Osteoblast (primary cell): ENCODE measurements around the gene ZNF14. TPM values are rescaled to one million over a fixed set of nuclear protein-coding genes. Genes with fewer than 3 reads are reported as not detected.

Source experiments
- DNase-seq: peaks from one replicate; pipeline ENCODE4 v3.0.0; 2011; ENCODE audit warnings: low spot score, mixed read lengths; ENCODE audit not compliant: insufficient read length; ENCODE audit errors: missing footprints
- H2AFZ ChIP-seq: 2 replicates; pipeline ENCODE4 v1.6.0; 2011; ENCODE audit warnings: mild to moderate bottlenecking, low read length
- H3K27ac ChIP-seq: 2 replicates; pipeline ENCODE4 v1.5.1; 2011; ENCODE audit warnings: mild to moderate bottlenecking, low read depth, low read length, moderate library complexity
- H3K27me3 ChIP-seq: 2 replicates; pipeline ENCODE4 v1.6.0; 2012; ENCODE audit warnings: mild to moderate bottlenecking, control low read depth, inconsistent platforms, low read length, moderate library complexity; ENCODE audit not compliant: insufficient read depth
- H3K36me3 ChIP-seq: 2 replicates; pipeline ENCODE4 v1.5.1; 2011; ENCODE audit warnings: mild to moderate bottlenecking, low read length, control low read depth, moderate library complexity; ENCODE audit not compliant: insufficient read depth
- H3K4me1 ChIP-seq: 2 replicates; pipeline ENCODE4 v1.5.1; 2011; ENCODE audit warnings: mild to moderate bottlenecking, low read length, control low read depth, moderate library complexity; ENCODE audit not compliant: insufficient read depth
- H3K4me2 ChIP-seq: 2 replicates; pipeline ENCODE4 v1.6.0; 2011; ENCODE audit warnings: mild to moderate bottlenecking, low read length; ENCODE audit not compliant: insufficient read depth
- H3K4me3 ChIP-seq: fragments of 200-600 bp; sonication (generic); 3 replicates; pipeline ENCODE4 v1.5.1; 2012; ENCODE audit warnings: mild to moderate bottlenecking, low read length, inconsistent platforms; ENCODE audit not compliant: insufficient read depth
- H3K79me2 ChIP-seq: 2 replicates; pipeline ENCODE4 v1.6.0; 2012; ENCODE audit warnings: mild to moderate bottlenecking, low read length, control low read depth, inconsistent platforms; ENCODE audit not compliant: insufficient read depth
- H3K9me3 ChIP-seq: 2 replicates; pipeline ENCODE4 v1.5.1; 2011; ENCODE audit warnings: low read depth, low read length, control low read depth
- H4K20me1 ChIP-seq: 2 replicates; pipeline ENCODE4 v1.6.0; 2012; ENCODE audit warnings: mild to moderate bottlenecking, low read length, control low read depth; ENCODE audit not compliant: insufficient read depth
- small RNA-seq: library from RNA; depleted of rRNA; stranded (forward); fragments of <200 nt; gene quantifications from one replicate; pipeline ENCODE3, GENCODE V24; 2012
- total RNA-seq: library from RNA; depleted of rRNA; stranded (reverse); fragments of >200 nt; gene quantifications from 2 replicates; pipeline ENCODE4 v1.2.3, GENCODE V29; 2012
- TF ChIP-seq, protein P1 (sequence below): IDR thresholded peaks from 2 replicates; pipeline ENCODE4 v1.5.1; 2011; ENCODE audit warnings: mild to moderate bottlenecking, low read depth, low read length, moderate library complexity; ENCODE audit errors: extremely low read depth

The ZNF14 gene
- total RNA-seq, 1 donor: 6.5 TPM

GRCh38 chr19:19662871-19663255, 70.0 kb downstream of the ZNF14 start:
- TF ChIP-seq, protein P1, sequence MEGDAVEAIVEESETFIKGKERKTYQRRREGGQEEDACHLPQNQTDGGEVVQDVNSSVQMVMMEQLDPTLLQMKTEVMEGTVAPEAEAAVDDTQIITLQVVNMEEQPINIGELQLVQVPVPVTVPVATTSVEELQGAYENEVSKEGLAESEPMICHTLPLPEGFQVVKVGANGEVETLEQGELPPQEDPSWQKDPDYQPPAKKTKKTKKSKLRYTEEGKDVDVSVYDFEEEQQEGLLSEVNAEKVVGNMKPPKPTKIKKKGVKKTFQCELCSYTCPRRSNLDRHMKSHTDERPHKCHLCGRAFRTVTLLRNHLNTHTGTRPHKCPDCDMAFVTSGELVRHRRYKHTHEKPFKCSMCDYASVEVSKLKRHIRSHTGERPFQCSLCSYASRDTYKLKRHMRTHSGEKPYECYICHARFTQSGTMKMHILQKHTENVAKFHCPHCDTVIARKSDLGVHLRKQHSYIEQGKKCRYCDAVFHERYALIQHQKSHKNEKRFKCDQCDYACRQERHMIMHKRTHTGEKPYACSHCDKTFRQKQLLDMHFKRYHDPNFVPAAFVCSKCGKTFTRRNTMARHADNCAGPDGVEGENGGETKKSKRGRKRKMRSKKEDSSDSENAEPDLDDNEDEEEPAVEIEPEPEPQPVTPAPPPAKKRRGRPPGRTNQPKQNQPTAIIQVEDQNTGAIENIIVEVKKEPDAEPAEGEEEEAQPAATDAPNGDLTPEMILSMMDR: no peak
- no peak for DNase-seq
- Histone ChIP-seq H3K79me2 (peaks cover 43% of the 10 kb centered on the region), H3K4me1 (peaks cover 12% of the 10 kb centered on the region), H3K36me3 (peaks cover 21% of the 10 kb centered on the region), H3K4me2 (peak overlapping the region; percentile 90), H4K20me1 (peaks cover 22% of the 10 kb centered on the region), H3K4me3 (peak overlapping the region; percentile 85), H2AFZ (peak overlapping the region; percentile 93), H3K9me3 (no peaks in the 10 kb centered on the region), H3K27me3 (no peaks in the 10 kb centered on the region), H3K27ac (peak overlapping the region; percentile 87)

DNA sequence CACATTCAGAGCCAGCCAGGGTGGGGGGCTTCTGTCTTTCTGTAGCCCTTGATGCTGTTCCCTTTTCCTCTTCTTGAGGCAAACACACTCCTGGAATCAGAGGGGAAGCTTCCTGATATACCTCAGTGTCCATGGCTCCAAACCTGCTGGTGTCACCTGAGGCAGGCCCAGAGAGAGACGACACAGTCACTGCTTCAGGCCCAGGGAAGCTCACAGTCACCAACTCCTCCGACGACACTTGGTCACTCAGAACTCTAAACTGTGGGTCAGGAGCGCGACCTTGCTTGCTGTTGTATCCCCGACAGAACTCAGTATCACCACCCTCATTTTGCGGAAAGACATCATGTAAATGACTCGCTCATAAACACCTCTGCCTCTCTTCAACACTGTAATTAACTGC, 70.6 kb downstream of the ZNF14 start:
- H3K4me2 ChIP-seq: peak overlapping the region; percentile 90
- H3K4me3 ChIP-seq: peak overlapping the region; percentile 85
- H3K9me3 ChIP-seq: no peaks in the 10 kb centered on the region
- H3K27ac ChIP-seq: peak overlapping the region; percentile 87
- H3K36me3 ChIP-seq: peaks cover 26% of the 10 kb centered on the region
- H3K79me2 ChIP-seq: peaks cover 43% of the 10 kb centered on the region
- peaks cover 22% of the 10 kb centered on the region for H4K20me1 ChIP-seq
- TF ChIP-seq, protein P1: no peak
- H3K4me1 ChIP-seq: peaks cover 12% of the 10 kb centered on the region
- H2AFZ ChIP-seq: no peak overlapping the region
- H3K27me3 ChIP-seq: no peaks in the 10 kb centered on the region
- DNase-seq: peak; percentile 38

- peaks cover 43% of the 10 kb centered on the region for H3K79me2 ChIP-seq
- no peak overlapping the region for H2AFZ ChIP-seq
- peaks cover 12% of the 10 kb centered on the region for H3K4me1 ChIP-seq
- peak overlapping the region; percentile 19 for H3K4me3 ChIP-seq
- no peaks in the 10 kb centered on the region for H3K27me3 ChIP-seq
- no peaks in the 10 kb centered on the region for H3K9me3 ChIP-seq
- peak; percentile 39 for DNase-seq
- peaks cover 22% of the 10 kb centered on the region for H4K20me1 ChIP-seq
- no peak overlapping the region for H3K27ac ChIP-seq
- TF ChIP-seq, protein P1: no peak
- H3K36me3 ChIP-seq: peaks cover 32% of the 10 kb centered on the region
- peak overlapping the region; percentile 90 for H3K4me2 ChIP-seq
Observed at GRCh38 chr19:19661675-19662251, 71.1 kb downstream of the ZNF14 start.

GRCh38 chr19:19661141-19661674, 71.7 kb downstream of the ZNF14 start:
- no peak overlapping the region for H3K27ac ChIP-seq
- no peaks in the 10 kb centered on the region for H3K9me3 ChIP-seq
- H3K27me3 ChIP-seq: no peaks in the 10 kb centered on the region
- H3K79me2 ChIP-seq: peaks cover 43% of the 10 kb centered on the region
- peaks cover 22% of the 10 kb centered on the region for H4K20me1 ChIP-seq
- peak overlapping the region; percentile 19 for H3K4me3 ChIP-seq
- peak overlapping the region; percentile 90 for H3K4me2 ChIP-seq
- TF ChIP-seq, protein P1: no peak
- peak; percentile 45 for DNase-seq
- no peak overlapping the region for H2AFZ ChIP-seq
- H3K36me3 ChIP-seq: peaks cover 35% of the 10 kb centered on the region
- H3K4me1 ChIP-seq: peaks cover 12% of the 10 kb centered on the region

Small RNA genes lying within 50 kb of the gene (small RNA-seq; reads per million reads assigned to genes)
- gene AC011458.2 (not detected), gene AC011477.5 (not detected)

Other genes with a start within 250 kb of the ZNF14 start
- gene TSSK6, start 217.6 kb downstream of the ZNF14 start, total RNA-seq: 2.7 and 4.3 TPM in 2 replicates
- 160 and 202 TPM in 2 replicates for gene NDUFA13, start 216.9 kb downstream of the ZNF14 start, total RNA-seq
- gene YJEFN3, start 204.2 kb downstream of the ZNF14 start, total RNA-seq: under 0.01 and 0.29 TPM in 2 replicates
- 0.72 and 0.88 TPM in 2 replicates for gene CILP2, start 194.8 kb downstream of the ZNF14 start, total RNA-seq
- 0.36 and 0.88 TPM in 2 replicates for gene PBX4, start 114.4 kb downstream of the ZNF14 start, total RNA-seq
- gene LPAR2, start 104.9 kb downstream of the ZNF14 start, total RNA-seq: 0.72 and 0.88 TPM in 2 replicates
- gene GMIP, start 89.5 kb downstream of the ZNF14 start, total RNA-seq: 4.7 and 6.5 TPM in 2 replicates
- gene ATP13A1, start 69.4 kb downstream of the ZNF14 start, total RNA-seq: 43.3 and 65.9 TPM in 2 replicates
- 7.2 and 9.4 TPM in 2 replicates for gene ZNF101, start 64.3 kb downstream of the ZNF14 start, total RNA-seq
- 14.8 and 18.9 TPM in 2 replicates for gene ZNF506, start 88.6 kb upstream of the ZNF14 start, total RNA-seq
- 4.0 and 5.0 TPM in 2 replicates for gene ZNF253, start 132.8 kb upstream of the ZNF14 start, total RNA-seq
- 5.1 and 7.1 TPM in 2 replicates for gene ZNF93, start 167.8 kb upstream of the ZNF14 start, total RNA-seq